Measurements from ENCODE around the gene CCDC171. TPM values are rescaled to one million over a fixed set of nuclear protein-coding genes. Genes with fewer than 3 reads are reported as not detected.

The CCDC171 gene
- total RNA-seq, 1 experiment from 2014 or later: 2.4 TPM

- Histone ChIP-seq H3K4me3 (no peak overlapping the region), H3K79me2 (ENCODE audit: low read depth) (no peaks in the 10 kb centered on the region), H3K4me2 (no peak overlapping the region), H3K4me1 (replicated peaks; ENCODE audit: insufficient read depth) (no peaks in the 10 kb centered on the region), H3K9me3 (ENCODE audit: insufficient read depth, low read depth) (no peaks in the 10 kb centered on the region), H2AFZ (no peak overlapping the region), H3F3A (ENCODE audit: insufficient read depth, low read depth) (no peaks in the 10 kb centered on the region), H3K36me3 (ENCODE audit: low read depth) (no peaks in the 10 kb centered on the region), H3K27me3 (ENCODE audit: insufficient read depth, low read depth) (no peaks in the 10 kb centered on the region), H3K27ac (no peak overlapping the region), H4K20me1 (ENCODE audit: insufficient read depth) (no peaks in the 10 kb centered on the region), H3K9me2 (ENCODE audit: insufficient read depth) (no peaks in the 10 kb centered on the region)
- TF ChIP-seq EZH2 (IDR thresholded peaks at IDR 0.05; ENCODE audit: low read depth) (no peak), CTCF (conservative IDR thresholded peaks at IDR 0.05) (no peak)
- ChIA-PET POLR2A (ENCODE audit: unreplicated experiment) (no interaction called here), CTCF (no interaction called here)
- no TSS peak for BruUV-seq (replicated peaks)
- intact Hi-C loops (cut with micrococcal nuclease; ENCODE audit: unreplicated experiment): no loop called here
- no peak for DNase-seq
Observed at GRCh38 chr9:15851766-15852165, 298.9 kb downstream of the CCDC171 start.

GRCh38 chr9:15856591-15856990 lies 303.7 kb downstream of the CCDC171 start:
- ChIA-PET POLR2A (ENCODE audit: unreplicated experiment) (no interaction called here), CTCF (no interaction called here)
- Histone ChIP-seq H4K20me1 (ENCODE audit: insufficient read depth) (no peaks in the 10 kb centered on the region), H3K36me3 (ENCODE audit: low read depth) (no peaks in the 10 kb centered on the region), H3K79me2 (ENCODE audit: low read depth) (no peaks in the 10 kb centered on the region), H2AFZ (no peak overlapping the region), H3K4me3 (no peak overlapping the region), H3F3A (ENCODE audit: insufficient read depth, low read depth) (no peaks in the 10 kb centered on the region), H3K27me3 (ENCODE audit: insufficient read depth, low read depth) (no peaks in the 10 kb centered on the region), H3K9me2 (ENCODE audit: insufficient read depth) (no peaks in the 10 kb centered on the region), H3K4me1 (replicated peaks; ENCODE audit: insufficient read depth) (no peaks in the 10 kb centered on the region), H3K4me2 (no peak overlapping the region), H3K27ac (no peak overlapping the region), H3K9me3 (ENCODE audit: insufficient read depth, low read depth) (no peaks in the 10 kb centered on the region)
- no peak for TF ChIP-seq CTCF (conservative IDR thresholded peaks at IDR 0.05)
- no peak for TF ChIP-seq EZH2 (IDR thresholded peaks at IDR 0.05; ENCODE audit: low read depth)
- intact Hi-C loops (cut with micrococcal nuclease; ENCODE audit: unreplicated experiment): no loop called here
- no peak for DNase-seq
- BruUV-seq (replicated peaks): no TSS peak

- Histone ChIP-seq H2AFZ (no peak overlapping the region), H3K9me3 (ENCODE audit: insufficient read depth, low read depth) (no peaks in the 10 kb centered on the region), H3K9me2 (ENCODE audit: insufficient read depth) (no peaks in the 10 kb centered on the region), H3K36me3 (ENCODE audit: low read depth) (no peaks in the 10 kb centered on the region), H3K79me2 (ENCODE audit: low read depth) (no peaks in the 10 kb centered on the region), H3K4me2 (no peak overlapping the region), H3K4me1 (replicated peaks; ENCODE audit: insufficient read depth) (no peaks in the 10 kb centered on the region), H3K4me3 (no peak overlapping the region), H3F3A (ENCODE audit: insufficient read depth, low read depth) (no peaks in the 10 kb centered on the region), H3K27me3 (ENCODE audit: insufficient read depth, low read depth) (no peaks in the 10 kb centered on the region), H4K20me1 (ENCODE audit: insufficient read depth) (no peaks in the 10 kb centered on the region), H3K27ac (no peak overlapping the region)
- intact Hi-C loops (cut with micrococcal nuclease; ENCODE audit: unreplicated experiment): no loop called here
- ChIA-PET POLR2A (ENCODE audit: unreplicated experiment) (no interaction called here), CTCF (no interaction called here)
- TF ChIP-seq CTCF (conservative IDR thresholded peaks at IDR 0.05) (no peak), EZH2 (IDR thresholded peaks at IDR 0.05; ENCODE audit: low read depth) (no peak)
- no peak for DNase-seq
- BruUV-seq (replicated peaks): no TSS peak
Observed at GRCh38 chr9:15867334-15867733, 314.5 kb downstream of the CCDC171 start.

All from PC-9 (cell line).